DND-41 (cell line): ENCODE results near the gene LYRM2.

Source experiments
- ATAC-seq: fragments of 200-7000 bp; cut with Tn5 transposase; 3 replicates; pipeline ENCODE4 v1.9.1; 2021; ENCODE audit warnings: low read depth; ENCODE audit not compliant: insufficient read depth
- DNase-seq: peaks from one replicate; pipeline ENCODE4 v3.0.0-alpha.2; 2020
- H2AFZ ChIP-seq: 2 replicates; pipeline ENCODE4 v1.6.0; 2012; ENCODE audit warnings: low read depth, low read length
- H3K27ac ChIP-seq: 2 replicates; pipeline ENCODE4 v1.5.1; 2012; ENCODE audit warnings: low read length, inconsistent platforms
- H3K27me3 ChIP-seq: fragments of 200-600 bp; sonication (generic); 2 replicates; pipeline ENCODE4 v1.6.0; 2012; ENCODE audit warnings: low read length, mild to moderate bottlenecking, inconsistent platforms; ENCODE audit not compliant: insufficient read depth, poor library complexity
- H3K36me3 ChIP-seq: 2 replicates; pipeline ENCODE4 v1.5.1; 2012; ENCODE audit warnings: low read length, inconsistent platforms; ENCODE audit not compliant: insufficient read depth
- H3K4me1 ChIP-seq: 2 replicates; pipeline ENCODE4 v1.5.1; 2012; ENCODE audit warnings: mild to moderate bottlenecking, low read length; ENCODE audit not compliant: insufficient read depth
- H3K4me2 ChIP-seq: 2 replicates; pipeline ENCODE4 v1.6.0; 2012; ENCODE audit warnings: mild to moderate bottlenecking, moderate library complexity, low read length, inconsistent platforms; ENCODE audit not compliant: insufficient read depth
- H3K4me3 ChIP-seq, 2 experiments: fragments of 200-600 bp in 1 of 2; shearing (Covaris generic) in 1 of 2; 2 replicates each; pipeline ENCODE4 v1.5.1; 2012 to 2016; ENCODE audit warnings: inconsistent platforms in 2 of 2, low read length in 2 of 2, mild to moderate bottlenecking in 2 of 2, low read depth in 1 of 2, moderate library complexity in 1 of 2
- H3K79me2 ChIP-seq: 2 replicates; pipeline ENCODE4 v1.6.0; 2012; ENCODE audit warnings: low read length, inconsistent platforms; ENCODE audit not compliant: insufficient read depth
- H3K9ac ChIP-seq: 2 replicates; pipeline ENCODE4 v1.6.0; 2012; ENCODE audit warnings: low read depth, mild to moderate bottlenecking, inconsistent platforms, low read length, moderate library complexity
- H3K9me3 ChIP-seq: 2 replicates; pipeline ENCODE4 v1.5.1; 2012; ENCODE audit warnings: low read length, moderate library complexity, mild to moderate bottlenecking, inconsistent platforms; ENCODE audit not compliant: insufficient read depth, severe bottlenecking
- H4K20me1 ChIP-seq: 2 replicates; pipeline ENCODE4 v1.6.0; 2012; ENCODE audit warnings: low read length; ENCODE audit not compliant: insufficient read depth
- CTCF ChIP-seq: IDR thresholded peaks from 2 replicates; pipeline ENCODE4 v1.5.1; 2012; ENCODE audit warnings: borderline replicate concordance, low read length, moderate library complexity, mild to moderate bottlenecking; ENCODE audit not compliant: poor library complexity, severe bottlenecking; ENCODE audit errors: extremely low read depth
- EZH2 ChIP-seq: IDR thresholded peaks from 3 replicates; pipeline ENCODE4 v1.6.1; 2012; ENCODE audit warnings: borderline replicate concordance, low read depth, mild to moderate bottlenecking, moderate library complexity, low read length, inconsistent platforms; ENCODE audit not compliant: severe bottlenecking

The LYRM2 gene

GRCh38 chr6:89583559-89583958, 55.0 kb downstream of the LYRM2 start:
- no peak overlapping the region for H3K27ac ChIP-seq
- no peak overlapping the region for H3K4me3 ChIP-seq
- DNase-seq = no peak
- H3K4me2 ChIP-seq = no peak overlapping the region
- H3K79me2 ChIP-seq = no peaks in the 10 kb centered on the region
- H2AFZ ChIP-seq = no peak overlapping the region
- 0 out of 3 replicates have a peak, but pooled peaks have one; percentile 40 for ATAC-seq
- no peak for TF ChIP-seq EZH2
- TF ChIP-seq CTCF = peak; percentile 11
- H3K4me1 ChIP-seq = no peaks in the 10 kb centered on the region
- H3K9me3 ChIP-seq = no peaks in the 10 kb centered on the region
- H3K27me3 ChIP-seq = peaks cover 6% of the 10 kb centered on the region
- H3K36me3 ChIP-seq = no peaks in the 10 kb centered on the region
- no peaks in the 10 kb centered on the region for H4K20me1 ChIP-seq
- H3K9ac ChIP-seq = no peak overlapping the region

- no peaks in the 10 kb centered on the region for H4K20me1 ChIP-seq
- no peak overlapping the region for H3K4me3 ChIP-seq
- no peaks in the 10 kb centered on the region for H3K79me2 ChIP-seq
- H3K4me2 ChIP-seq = no peak overlapping the region
- no peak overlapping the region for H2AFZ ChIP-seq
- TF ChIP-seq CTCF (no peak), EZH2 (no peak)
- peaks cover 6% of the 10 kb centered on the region for H3K27me3 ChIP-seq
- no peak overlapping the region for H3K27ac ChIP-seq
- H3K36me3 ChIP-seq = no peaks in the 10 kb centered on the region
- no peaks in the 10 kb centered on the region for H3K4me1 ChIP-seq
- ATAC-seq (0 out of 3 replicates have a peak, but pooled peaks have one; percentile 17), DNase-seq (no peak)
- no peak overlapping the region for H3K9ac ChIP-seq
- no peaks in the 10 kb centered on the region for H3K9me3 ChIP-seq
Measured at GRCh38 chr6:89582669-89583325, 55.8 kb downstream of the LYRM2 start.

GRCh38 chr6:89581689-89582088, 56.9 kb downstream of the LYRM2 start:
- Histone ChIP-seq H3K27ac (no peak overlapping the region), H3K9me3 (no peaks in the 10 kb centered on the region), H3K9ac (no peak overlapping the region), H3K79me2 (no peaks in the 10 kb centered on the region), H2AFZ (no peak overlapping the region), H3K36me3 (no peaks in the 10 kb centered on the region), H3K4me1 (no peaks in the 10 kb centered on the region), H3K4me3 (no peak overlapping the region), H3K4me2 (no peak overlapping the region), H3K27me3 (peaks cover 6% of the 10 kb centered on the region), H4K20me1 (no peaks in the 10 kb centered on the region)
- DNase-seq (no peak), ATAC-seq (no peak)
- TF ChIP-seq CTCF (no peak), EZH2 (no peak)
